CD4-positive, alpha-beta T cell (primary cell): ENCODE results near the gene FCHSD2. TPM values are rescaled to one million over a fixed set of nuclear protein-coding genes. Genes with fewer than 3 reads are reported as not detected.

Experiments
- ATAC-seq: fragments of 200-7000 bp; cut with Tn5 transposase; one replicate; pipeline ENCODE4 v1.10.0; 2022; ENCODE audit warnings: mild to moderate bottlenecking; ENCODE audit not compliant: poor library complexity
- CTCF ChIA-PET: fragments of 350-600 bp; sonication (Branson Sonifier 250); formaldehyde crosslinking; loops from one replicate; lab custom pipeline; 2021; ENCODE audit warnings: antibody characterized with exemption, inconsistent platforms; lab: Charles Lee
- POLR2A ChIA-PET: fragments of 350-600 bp; sonication (Branson Sonifier 250); formaldehyde crosslinking; loops from one replicate; lab custom pipeline; 2021; ENCODE audit warnings: antibody characterized with exemption, inconsistent platforms; lab: Charles Lee
- DNase-seq, 14 experiments: peaks; one replicate each; pipeline ENCODE4 v3.0.0-alpha.2; 2013 to 2020; ENCODE audit warnings: mixed read lengths in 2 of 14
- H3K27ac ChIP-seq, 2 donors: one replicate each; pipeline versions ENCODE4 v1.5.1 to v1.7.0; 2013; ENCODE audit warnings: low read length in 2 of 2, low read depth in 1 of 2, mild to moderate bottlenecking in 1 of 2
- H3K27me3 ChIP-seq, 2 experiments: 1 replicate in 1 of 2; 2 replicates in 1 of 2; pipeline versions ENCODE4 v1.6.1 to v1.7.0; 2013; ENCODE audit warnings: low read length in 2 of 2, control low read depth in 1 of 2, mild to moderate bottlenecking in 1 of 2, moderate library complexity in 1 of 2; ENCODE audit not compliant: insufficient read depth in 2 of 2, control insufficient read depth in 1 of 2
- H3K36me3 ChIP-seq: one replicate; pipeline ENCODE4 v1.6.1; 2013; ENCODE audit warnings: low read length, control low read depth; ENCODE audit not compliant: insufficient read depth
- H3K4me1 ChIP-seq: one replicate; pipeline ENCODE4 v1.6.1; 2013; ENCODE audit warnings: low read length, control low read depth; ENCODE audit not compliant: insufficient read depth
- H3K4me3 ChIP-seq: one replicate; pipeline ENCODE4 v1.5.1; 2013; ENCODE audit warnings: mild to moderate bottlenecking, low read length, moderate library complexity
- H3K9me3 ChIP-seq, 2 experiments: 1 replicate in 1 of 2; 2 replicates in 1 of 2; pipeline versions ENCODE4 v1.6.1 to v1.7.0; 2013; ENCODE audit warnings: low read length in 2 of 2, mild to moderate bottlenecking in 2 of 2, control low read depth in 1 of 2, moderate library complexity in 1 of 2; ENCODE audit not compliant: control insufficient read depth in 1 of 2, insufficient read depth in 1 of 2
- H3K27ac Mint-ChIP-seq: one replicate; pipeline ENCODE4 v1.8.0; 2020; ENCODE audit warnings: mixed read lengths
- H3K27me3 Mint-ChIP-seq: one replicate; pipeline ENCODE4 v1.8.0; 2021; ENCODE audit warnings: mixed read lengths
- H3K36me3 Mint-ChIP-seq: one replicate; pipeline ENCODE4 v1.8.0; 2021; ENCODE audit warnings: low read depth, mixed read lengths
- H3K4me1 Mint-ChIP-seq: one replicate; pipeline ENCODE4 v1.8.0; 2021; ENCODE audit warnings: low read depth, mixed read lengths
- H3K4me3 Mint-ChIP-seq: one replicate; pipeline ENCODE4 v1.8.0; 2020; ENCODE audit warnings: mild to moderate bottlenecking, mixed read lengths
- H3K9me3 Mint-ChIP-seq: one replicate; pipeline ENCODE4 v1.8.0; 2020; ENCODE audit warnings: mixed read lengths
- intact Hi-C, 2 experiments: fragments of 100-400 bp; cut with DNase I in 1 of 2; cut with micrococcal nuclease in 1 of 2; formaldehyde crosslinking; loops; one replicate each; pipeline versions ENCODE4 v1.15.1 to v1.9.0; 2023 to 2025; cut with DNase I, micrococcal nuclease
- total RNA-seq, 174 experiments: library from RNA in 2 of 174; stranded (reverse) in 2 of 174; gene quantifications; one replicate each; pipeline ENCODE4 v1.2.3 and lab custom pipeline; 2021 to 2026
- TF ChIP-seq, protein P1 (sequence below): fragments of 200-600 bp; IDR thresholded peaks from one replicate; pipeline ENCODE4 v1.8.0; 2022; ENCODE audit warnings: antibody characterized with exemption, mild to moderate bottlenecking

The FCHSD2 gene
- total RNA-seq, 2 experiments from 2014 or later, result 48.6 to 50.7 TPM

DNA sequence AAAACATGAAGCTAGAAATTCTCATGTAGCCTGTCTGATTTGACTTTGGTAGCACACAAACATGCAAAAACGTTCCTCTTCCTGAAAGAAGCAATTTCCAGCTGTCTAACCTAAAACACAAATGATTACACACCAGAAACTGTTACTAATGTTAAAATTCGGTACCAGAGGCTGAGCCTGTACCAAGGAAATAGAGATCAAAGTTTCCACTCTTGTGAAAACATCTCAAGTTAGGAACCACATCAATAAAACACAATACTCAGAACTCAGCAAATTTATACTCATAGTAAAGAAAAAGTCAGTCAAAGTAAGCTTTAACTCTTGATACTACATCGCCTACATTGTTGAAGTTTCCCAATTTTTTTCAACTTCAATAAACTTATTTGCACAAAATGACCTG lies 107.8 kb downstream of the FCHSD2 start:
- Mint-ChIP-seq H3K36me3 (peaks cover 4% of the 10 kb centered on the region), H3K4me3 (peak overlapping the region; percentile 68), H3K9me3 (no peaks in the 10 kb centered on the region), H3K4me1 (peaks cover 55% of the 10 kb centered on the region), H3K27me3 (no peaks in the 10 kb centered on the region), H3K27ac (peak overlapping the region; percentile 88)
- no peaks in the 10 kb centered on the region for H3K27me3 ChIP-seq
- H3K27ac ChIP-seq, result peak overlapping the region; percentile 23 to 36
- intact Hi-C loops, result loop anchor here in 1 of 2 experiments (10.0 kb wide), 1 partner anchor 110 kb away; the partner anchor contains the start of gene FCHSD2
- no peaks in the 10 kb centered on the region for H3K9me3 ChIP-seq
- H3K36me3 ChIP-seq, result peaks cover 5% of the 10 kb centered on the region
- peaks cover 15% of the 10 kb centered on the region for H3K4me1 ChIP-seq
- CTCF ChIA-PET, result interaction anchor here (0.9 kb wide), 1 partner anchor 108 kb away, joined by 3 read pairs; no protein-coding TSS in a partner anchor
- TF ChIP-seq, protein P1, sequence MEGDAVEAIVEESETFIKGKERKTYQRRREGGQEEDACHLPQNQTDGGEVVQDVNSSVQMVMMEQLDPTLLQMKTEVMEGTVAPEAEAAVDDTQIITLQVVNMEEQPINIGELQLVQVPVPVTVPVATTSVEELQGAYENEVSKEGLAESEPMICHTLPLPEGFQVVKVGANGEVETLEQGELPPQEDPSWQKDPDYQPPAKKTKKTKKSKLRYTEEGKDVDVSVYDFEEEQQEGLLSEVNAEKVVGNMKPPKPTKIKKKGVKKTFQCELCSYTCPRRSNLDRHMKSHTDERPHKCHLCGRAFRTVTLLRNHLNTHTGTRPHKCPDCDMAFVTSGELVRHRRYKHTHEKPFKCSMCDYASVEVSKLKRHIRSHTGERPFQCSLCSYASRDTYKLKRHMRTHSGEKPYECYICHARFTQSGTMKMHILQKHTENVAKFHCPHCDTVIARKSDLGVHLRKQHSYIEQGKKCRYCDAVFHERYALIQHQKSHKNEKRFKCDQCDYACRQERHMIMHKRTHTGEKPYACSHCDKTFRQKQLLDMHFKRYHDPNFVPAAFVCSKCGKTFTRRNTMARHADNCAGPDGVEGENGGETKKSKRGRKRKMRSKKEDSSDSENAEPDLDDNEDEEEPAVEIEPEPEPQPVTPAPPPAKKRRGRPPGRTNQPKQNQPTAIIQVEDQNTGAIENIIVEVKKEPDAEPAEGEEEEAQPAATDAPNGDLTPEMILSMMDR, result no peak
- POLR2A ChIA-PET, result interaction anchor here (0.8 to 2.0 kb wide), 7 partner anchors 9 to 220 kb away, joined by 3 to 20 read pairs (median 3); partner anchors contain the start of genes ATG16L2 and FCHSD2
- DNase-seq (peak in 3 of 14 experiments; percentile 53 to 77 (median 55)), ATAC-seq (peak; percentile 95)
- peak overlapping the region; percentile 8 for H3K4me3 ChIP-seq

DNA sequence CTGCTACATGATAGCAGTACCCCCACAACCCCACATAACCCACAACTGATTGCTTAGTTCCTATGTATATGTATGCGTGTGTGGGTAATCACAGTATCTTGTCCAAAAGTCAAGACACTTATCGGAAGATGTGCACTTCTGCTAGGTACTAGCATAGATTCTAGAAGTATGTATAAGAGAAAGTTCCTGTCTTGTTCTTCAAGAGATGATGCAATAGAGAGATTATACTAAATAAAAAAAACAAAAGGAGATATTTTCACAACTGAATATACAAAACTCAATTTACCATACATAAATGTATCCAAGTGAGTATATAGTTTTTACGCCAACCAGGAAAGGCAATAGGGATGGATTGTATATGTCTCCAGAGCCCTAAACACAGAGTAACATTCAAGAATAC lies 112.0 kb downstream of the FCHSD2 start:
- Mint-ChIP-seq H3K27ac (no peak overlapping the region), H3K9me3 (peaks cover 14% of the 10 kb centered on the region), H3K36me3 (peaks cover 42% of the 10 kb centered on the region), H3K4me3 (no peak overlapping the region), H3K27me3 (no peaks in the 10 kb centered on the region), H3K4me1 (peaks cover 56% of the 10 kb centered on the region)
- TF ChIP-seq, protein P1, result no peak
- DNase-seq (no peak), ATAC-seq (no peak)
- Histone ChIP-seq H3K4me1 (peaks cover 13% of the 10 kb centered on the region), H3K4me3 (no peak overlapping the region), H3K27ac (no peak overlapping the region), H3K36me3 (no peaks in the 10 kb centered on the region), H3K9me3 (peaks cover 9 to 11% of the 10 kb centered on the region in 2 experiments), H3K27me3 (no peaks in the 10 kb centered on the region)
- ChIA-PET CTCF (no interaction called here), POLR2A (no interaction called here)
- intact Hi-C loops, result loop anchor here in 1 of 2 experiments (10.0 kb wide), 1 partner anchor 115 kb away; the partner anchor contains the start of gene FCHSD2

DNA sequence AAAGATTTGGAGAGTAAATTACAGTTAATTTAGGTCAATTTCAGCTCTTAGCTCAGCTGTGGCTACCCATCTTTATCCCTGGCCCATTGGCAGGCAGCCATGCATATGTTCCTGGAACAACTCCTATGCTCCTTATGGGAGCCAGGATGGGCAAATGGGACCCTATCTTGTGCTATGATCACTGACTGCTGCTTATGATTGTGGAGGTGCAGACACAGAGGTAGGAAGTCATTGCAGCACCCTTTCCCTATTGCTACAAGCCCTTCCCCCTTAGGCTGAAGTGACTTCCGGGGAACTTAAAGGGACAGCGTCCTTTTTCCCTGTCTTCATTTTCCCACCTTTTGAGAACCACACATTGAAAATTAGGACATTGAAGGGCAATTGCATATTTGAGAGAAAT lies 112.7 kb downstream of the FCHSD2 start:
- Histone ChIP-seq H3K36me3 (no peaks in the 10 kb centered on the region), H3K4me3 (no peak overlapping the region), H3K9me3 (peaks cover 9 to 14% of the 10 kb centered on the region in 2 experiments), H3K27me3 (no peaks in the 10 kb centered on the region), H3K4me1 (peaks cover 11% of the 10 kb centered on the region), H3K27ac (no peak overlapping the region)
- CTCF ChIA-PET, result no interaction called here
- intact Hi-C loops, result no loop called here
- Mint-ChIP-seq H3K4me1 (peaks cover 49% of the 10 kb centered on the region), H3K9me3 (peaks cover 18% of the 10 kb centered on the region), H3K36me3 (peaks cover 49% of the 10 kb centered on the region), H3K4me3 (no peak overlapping the region), H3K27ac (no peak overlapping the region), H3K27me3 (no peaks in the 10 kb centered on the region)
- POLR2A ChIA-PET, result no interaction called here
- TF ChIP-seq, protein P1, result no peak
- ATAC-seq (no peak), DNase-seq (no peak)
